ENCODE results near the gene MAMDC4.

The MAMDC4 gene

GRCh38 chr9:136896027-136896426 is 43.9 kb downstream of the MAMDC4 start:
- no peak for DNase-seq

GRCh38 chr9:136898483-136899100 is 46.4 kb downstream of the MAMDC4 start:
- no peak for DNase-seq

GRCh38 chr9:136899196-136899595 is 47.0 kb downstream of the MAMDC4 start:
- peak in 1 of 2 donors; percentile 9 for DNase-seq

GRCh38 chr9:136900556-136900955 is 48.4 kb downstream of the MAMDC4 start:
- no peak for DNase-seq

- DNase-seq, result no peak
These were observed 48.9 kb downstream of the MAMDC4 start for GRCh38 chr9:136900988-136901515.

GRCh38 chr9:136901516-136902258 is 49.5 kb downstream of the MAMDC4 start:
- peak; percentile 84 to 90 for DNase-seq

GRCh38 chr9:136902259-136902821 is 50.2 kb downstream of the MAMDC4 start:
- DNase-seq, result peak; percentile 85 to 92

GRCh38 chr9:136903041-136903554 is 51.0 kb downstream of the MAMDC4 start:
- peak in 1 of 2 donors; percentile 58 for DNase-seq

GRCh38 chr9:136906266-136906665 is 54.1 kb downstream of the MAMDC4 start:
- no peak for DNase-seq

- no peak for DNase-seq
These were observed 55.1 kb downstream of the MAMDC4 start for GRCh38 chr9:136907011-136907914.
